Upper lobe of left lung (tissue), 6 donors: ENCODE measurements around the gene PGAP6. TPM values are rescaled to one million over a fixed set of nuclear protein-coding genes. Genes with fewer than 3 reads are reported as not detected.

Source experiments
- ATAC-seq, 2 donors: fragments of 200-7000 bp; cut with Tn5 transposase; one replicate each; pipeline ENCODE4 v1.9.1; 2022; ENCODE audit warnings: mild to moderate bottlenecking in 2 of 2, moderate library complexity in 2 of 2; ENCODE audit not compliant: low FRiP score in 2 of 2
- DNase-seq, 2 donors: peaks; one replicate each; pipeline ENCODE4 v3.0.0-alpha.2; 2019 to 2020
- H3K27ac ChIP-seq, 4 donors: fragments of 200-600 bp; sonication (generic); one replicate each; pipeline ENCODE4 v1.5.1; 2016 to 2019
- H3K27me3 ChIP-seq, 4 donors: fragments of 200-600 bp; sonication (generic); one replicate each; pipeline ENCODE4 v1.5.1; 2017 to 2019
- H3K36me3 ChIP-seq, 4 donors: fragments of 200-600 bp; sonication (generic); one replicate each; pipeline ENCODE4 v1.5.1; 2016 to 2019
- H3K4me1 ChIP-seq, 4 donors: fragments of 200-600 bp; sonication (generic); one replicate each; pipeline ENCODE4 v1.5.1; 2018 to 2019
- H3K4me3 ChIP-seq, 4 donors: fragments of 200-600 bp; sonication (generic); one replicate each; pipeline ENCODE4 v1.5.1; 2017 to 2019; ENCODE audit warnings: mild to moderate bottlenecking in 2 of 4, moderate library complexity in 1 of 4
- H3K9me3 ChIP-seq, 4 donors: fragments of 200-600 bp; sonication (generic); one replicate each; pipeline ENCODE4 v1.5.1; 2018 to 2019
- EP300 ChIP-seq, 4 donors: sonication (generic); formaldehyde crosslinking; IDR thresholded peaks; one replicate each; pipeline ENCODE4 v1.5.1; 2017; ENCODE audit warnings: antibody characterized with exemption in 4 of 4, control low read depth in 2 of 4
- POLR2A ChIP-seq, 4 donors: fragments of 450-650 bp; IDR thresholded peaks; one replicate each; pipeline ENCODE4 v1.5.1; 2016 to 2017; ENCODE audit warnings: antibody characterized with exemption in 4 of 4, mild to moderate bottlenecking in 2 of 4
- POLR2AphosphoS5 ChIP-seq, 2 donors: sonication (generic); formaldehyde crosslinking; IDR thresholded peaks; one replicate each; pipeline ENCODE4 v1.5.1; 2017; ENCODE audit warnings: antibody characterized with exemption in 2 of 2
- WGBS, 2 donors: methylation state at CpG; one replicate each; pipeline ENCODE4 v1.1.5; 2017 to 2018; 5-methylcytosine and 5-hydroxymethylcytosine counted together
- total RNA-seq, 6 donors: library from RNA; depleted of rRNA in 4 of 6; stranded (reverse); fragments of >200 nt in 4 of 6; gene quantifications; one replicate each; pipeline versions ENCODE4 v1.1.0 to v1.2.1, GENCODE V29; 2016 to 2021
- TF ChIP-seq, protein P1 (sequence below), 6 experiments: fragments of 450-650 bp in 4 of 6; fragments of 200-600 bp in 2 of 6; sonication (generic) in 2 of 6; IDR thresholded peaks; one replicate each; pipeline ENCODE4 v1.5.1; 2016 to 2019; ENCODE audit warnings: antibody characterized with exemption in 6 of 6
- donor health status: DM: no; HTN: no; CAD: no; lungs with moderate emphysema.
- donor health status: DM: no; HTN: yes; CAD: no; lungs with severe emphysema.

The PGAP6 gene
- total RNA-seq, 6 donors from 2014 or later = 27.9 to 150 (median 96.4) TPM

DNA sequence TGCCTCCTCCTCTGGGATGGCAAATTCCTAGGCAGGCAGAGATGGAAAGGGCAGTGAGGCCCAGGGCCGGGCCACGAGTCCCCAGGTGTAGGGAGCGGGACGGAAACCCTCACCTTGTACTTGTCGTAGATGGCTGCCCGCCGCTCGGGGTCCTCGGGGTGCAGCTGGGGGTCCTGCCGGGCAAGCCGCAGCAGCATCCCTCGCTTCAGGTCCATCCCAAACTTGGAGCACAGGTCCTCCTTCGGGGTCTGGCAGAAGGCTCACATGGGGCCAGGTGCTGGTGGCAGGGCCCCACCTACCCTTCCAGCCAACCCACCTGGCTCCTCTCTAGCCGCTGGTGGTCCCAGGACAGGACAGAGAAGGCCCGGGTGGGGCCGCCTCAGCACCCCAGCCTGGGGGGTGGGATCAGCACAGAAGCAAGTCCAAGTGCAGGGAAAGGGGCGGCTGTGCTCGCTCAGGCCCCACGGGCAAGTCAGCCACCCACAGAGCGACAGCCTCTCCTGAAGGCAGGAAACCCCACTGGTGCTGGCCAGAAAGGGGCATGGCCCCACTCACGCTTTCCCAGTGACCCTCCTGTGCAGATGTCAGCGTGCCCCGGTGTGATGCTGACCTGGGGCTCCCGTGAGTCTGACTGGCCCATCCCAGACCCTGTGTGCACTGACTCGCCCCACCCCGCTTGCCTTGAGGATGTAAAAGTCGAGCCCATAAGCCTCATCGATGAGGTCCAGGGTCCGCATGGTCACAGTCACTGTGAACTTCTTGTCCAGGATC is 13.2 kb downstream of the PGAP6 start:
- H3K27ac ChIP-seq = no peak overlapping the region
- H3K4me1 ChIP-seq = peaks cover 11 to 23% (median 18%) of the 10 kb centered on the region in 4 donors
- 92 to 95% methylated on average over 14 to 27 of the region's 29 CpGs for WGBS, 2 donors
- H3K4me3 ChIP-seq = no peak overlapping the region
- TF ChIP-seq EP300 (IDR thresholded peaks at IDR 0.05) = no peak
- ATAC-seq (no peak), DNase-seq (peak in 1 of 2 donors; percentile 80)
- H3K9me3 ChIP-seq = no peaks in the 10 kb centered on the region
- peaks cover 11 to 55% (median 40%) of the 10 kb centered on the region in 4 donors for H3K36me3 ChIP-seq
- no peaks in the 10 kb centered on the region for H3K27me3 ChIP-seq

DNA sequence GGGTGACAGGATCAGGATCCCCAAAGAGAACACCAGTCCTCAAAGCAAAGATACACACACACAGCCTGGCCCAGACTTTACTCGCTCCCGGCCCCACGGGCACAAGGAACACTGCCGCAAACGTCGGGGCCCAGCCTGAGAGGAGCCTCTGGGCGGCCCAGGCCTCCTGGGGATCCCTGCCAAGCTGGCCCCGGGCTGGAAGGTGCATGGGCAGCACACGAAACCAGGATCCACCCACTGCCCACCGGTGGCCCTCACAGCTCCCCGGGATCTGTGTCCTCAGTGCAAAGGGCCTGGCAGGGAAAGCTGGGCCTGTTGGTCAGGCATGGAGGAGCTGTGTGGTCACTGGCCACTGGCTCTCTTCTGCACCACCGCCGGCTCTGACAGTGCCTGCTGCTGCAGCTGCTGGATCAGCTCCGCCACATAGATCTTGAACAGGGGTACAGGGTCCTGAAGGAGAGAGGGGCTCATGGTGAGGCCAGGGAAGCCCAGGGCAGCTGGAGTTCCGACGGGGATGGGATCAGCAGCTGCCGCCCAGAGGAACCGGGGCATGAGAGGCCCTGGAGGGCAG is 14.4 kb downstream of the PGAP6 start:
- H3K9me3 ChIP-seq = no peaks in the 10 kb centered on the region
- TF ChIP-seq POLR2AphosphoS5 (IDR thresholded peaks at IDR 0.05) (no peak), EP300 (IDR thresholded peaks at IDR 0.05) (no peak), POLR2A (IDR thresholded peaks at IDR 0.05) (no peak)
- TF ChIP-seq, protein P1, sequence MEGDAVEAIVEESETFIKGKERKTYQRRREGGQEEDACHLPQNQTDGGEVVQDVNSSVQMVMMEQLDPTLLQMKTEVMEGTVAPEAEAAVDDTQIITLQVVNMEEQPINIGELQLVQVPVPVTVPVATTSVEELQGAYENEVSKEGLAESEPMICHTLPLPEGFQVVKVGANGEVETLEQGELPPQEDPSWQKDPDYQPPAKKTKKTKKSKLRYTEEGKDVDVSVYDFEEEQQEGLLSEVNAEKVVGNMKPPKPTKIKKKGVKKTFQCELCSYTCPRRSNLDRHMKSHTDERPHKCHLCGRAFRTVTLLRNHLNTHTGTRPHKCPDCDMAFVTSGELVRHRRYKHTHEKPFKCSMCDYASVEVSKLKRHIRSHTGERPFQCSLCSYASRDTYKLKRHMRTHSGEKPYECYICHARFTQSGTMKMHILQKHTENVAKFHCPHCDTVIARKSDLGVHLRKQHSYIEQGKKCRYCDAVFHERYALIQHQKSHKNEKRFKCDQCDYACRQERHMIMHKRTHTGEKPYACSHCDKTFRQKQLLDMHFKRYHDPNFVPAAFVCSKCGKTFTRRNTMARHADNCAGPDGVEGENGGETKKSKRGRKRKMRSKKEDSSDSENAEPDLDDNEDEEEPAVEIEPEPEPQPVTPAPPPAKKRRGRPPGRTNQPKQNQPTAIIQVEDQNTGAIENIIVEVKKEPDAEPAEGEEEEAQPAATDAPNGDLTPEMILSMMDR (IDR thresholded peaks at IDR 0.05) = no peak
- H3K27me3 ChIP-seq = no peaks in the 10 kb centered on the region
- no peak for DNase-seq
- no peak for ATAC-seq
- 94 to 95% methylated on average over 10 to 11 of the region's 18 CpGs for WGBS, 2 donors
- peaks cover 11 to 24% (median 18%) of the 10 kb centered on the region in 4 donors for H3K4me1 ChIP-seq
- no peak overlapping the region for H3K27ac ChIP-seq
- H3K4me3 ChIP-seq = no peak overlapping the region
- peaks cover 11 to 43% (median 33%) of the 10 kb centered on the region in 4 donors for H3K36me3 ChIP-seq

DNA sequence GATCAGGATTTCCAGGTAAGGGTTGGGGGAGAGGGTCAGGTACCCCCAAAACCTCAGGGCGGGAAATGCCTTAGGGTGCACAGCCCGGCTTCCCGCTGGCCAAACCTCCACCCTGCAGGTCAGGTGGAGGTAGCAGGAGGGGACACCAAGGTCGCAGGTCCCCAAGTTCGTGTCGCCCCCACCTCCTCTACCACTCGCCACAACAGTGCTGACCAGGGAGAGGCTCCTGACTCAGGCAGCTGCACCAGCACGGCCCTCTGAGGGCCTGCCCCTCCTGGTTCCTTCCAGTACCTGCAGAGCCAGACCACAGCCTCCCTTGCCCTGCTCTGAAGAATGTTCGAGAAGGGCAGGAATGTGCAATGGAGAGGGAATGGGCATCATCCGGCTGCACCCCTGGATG is 15.3 kb downstream of the PGAP6 start:
- WGBS, 2 donors = 87 to 95% methylated on average over 10 of the region's 10 CpGs
- no peak for DNase-seq
- peaks cover 11 to 27% (median 21%) of the 10 kb centered on the region in 4 donors for H3K4me1 ChIP-seq
- ATAC-seq = no peak
- H3K9me3 ChIP-seq = no peaks in the 10 kb centered on the region
- no peaks in the 10 kb centered on the region for H3K27me3 ChIP-seq
- H3K36me3 ChIP-seq = peaks cover 11 to 34% (median 28%) of the 10 kb centered on the region in 4 donors
- no peak overlapping the region for H3K27ac ChIP-seq
- TF ChIP-seq POLR2A (IDR thresholded peaks at IDR 0.05) (no peak), EP300 (IDR thresholded peaks at IDR 0.05) (no peak), POLR2AphosphoS5 (IDR thresholded peaks at IDR 0.05) (no peak)
- TF ChIP-seq, protein P1 (IDR thresholded peaks at IDR 0.05) = no peak
- no peak overlapping the region for H3K4me3 ChIP-seq

GRCh38 chr16:364595-365491 is 16.9 kb downstream of the PGAP6 start:
- WGBS, 2 donors = 63 to 79% methylated on average over 13 to 16 of the region's 19 CpGs
- TF ChIP-seq, protein P1 (IDR thresholded peaks at IDR 0.05) = no peak
- DNase-seq = peak in 1 of 2 donors; percentile 65

More at GRCh38 chr16:364595-365491, 16.9 kb downstream of the PGAP6 start:
- no peak for ATAC-seq
- Histone ChIP-seq H3K27ac (no peak overlapping the region), H3K4me3 (no peak overlapping the region), H3K27me3 (no peaks in the 10 kb centered on the region), H3K36me3 (peaks cover 11 to 32% (median 27%) of the 10 kb centered on the region in 4 donors), H3K4me1 (peaks cover 3 to 15% (median 10%) of the 10 kb centered on the region in 4 donors), H3K9me3 (no peaks in the 10 kb centered on the region)
